Endothelial cell of umbilical vein (primary cell): ENCODE data around the gene AVPR2. TPM values are rescaled to one million over a fixed set of nuclear protein-coding genes. Genes with fewer than 3 reads are reported as not detected.

Experiments
- BruUV-seq: library from RNA; stranded (reverse); fragments of 400-500 nt; replicated peaks from 2 replicates; lab custom pipeline; 2021; lab: Mats Ljungman, UMichigan
- CTCF ChIA-PET: fragments of 300-600, 350-600 bp; sonication (Branson Sonifier 250); formaldehyde crosslinking; loops from one replicate; lab custom pipeline; 2021; ENCODE audit warnings: antibody characterized with exemption, inconsistent platforms; lab: Charles Lee
- POLR2A ChIA-PET: fragments of 300-600, 350-600 bp; sonication (Branson Sonifier 250); formaldehyde crosslinking; loops from one replicate; lab custom pipeline; 2021; ENCODE audit warnings: antibody characterized with exemption, inconsistent platforms; lab: Charles Lee
- DNase-seq: peaks from one replicate; pipeline ENCODE4 v3.0.0-alpha.2; 2011; ENCODE audit warnings: low read depth, low spot score
- FAIRE-seq: peaks from 2 replicates; lab custom pipeline; 2011; peaks lifted over from hg19 to GRCh38; lab: Jason Lieb, UNC
- H2AFZ ChIP-seq: 2 replicates; pipeline ENCODE4 v1.6.0; 2012; ENCODE audit warnings: low read depth, low read length, control low read depth, inconsistent platforms
- H3K27ac ChIP-seq: 2 replicates; pipeline ENCODE4 v1.5.1; 2011; ENCODE audit warnings: low read depth, mild to moderate bottlenecking, control low read depth, low read length, moderate library complexity; ENCODE audit not compliant: insufficient read depth
- H3K27me3 ChIP-seq, 2 experiments: 2 replicates each; pipeline versions ENCODE4 v1.6.0 to v1.6.1; 2011; ENCODE audit warnings: low read length in 2 of 2, mixed read lengths in 1 of 2; ENCODE audit not compliant: control insufficient read depth in 2 of 2, insufficient read depth in 2 of 2
- H3K36me3 ChIP-seq, 2 experiments: 2 replicates in 1 of 2; 3 replicates in 1 of 2; pipeline ENCODE4 v1.5.1; 2011; ENCODE audit warnings: low read length in 2 of 2, mild to moderate bottlenecking in 1 of 2, moderate library complexity in 1 of 2; ENCODE audit not compliant: control insufficient read depth in 2 of 2, insufficient read depth in 2 of 2; ENCODE audit errors: extremely low read depth in 1 of 2
- H3K4me1 ChIP-seq: 3 replicates; pipeline ENCODE4 v1.5.1; 2011; ENCODE audit warnings: mild to moderate bottlenecking, low read length; ENCODE audit not compliant: control insufficient read depth, insufficient read depth; ENCODE audit errors: extremely low read depth
- H3K4me2 ChIP-seq: 2 replicates; pipeline ENCODE4 v1.6.1; 2011; ENCODE audit warnings: low read length, control low read depth, mixed read lengths; ENCODE audit not compliant: insufficient read depth
- H3K4me3 ChIP-seq, 3 experiments: fragments of 200-600 bp in 1 of 3; sonication (generic), shearing (Covaris generic) in 1 of 3; replicated peaks in 1 of 3; 2 replicates each; pipeline ENCODE4 v1.5.1; 2011 to 2016; ENCODE audit warnings: control low read depth in 3 of 3, low read length in 3 of 3, mild to moderate bottlenecking in 2 of 3, inconsistent platforms in 1 of 3, low read depth in 1 of 3, moderate library complexity in 1 of 3; ENCODE audit not compliant: insufficient read depth in 1 of 3
- H3K79me2 ChIP-seq: 2 replicates; pipeline ENCODE4 v1.6.0; 2012; ENCODE audit warnings: low read length, inconsistent platforms; ENCODE audit not compliant: control insufficient read depth, insufficient read depth
- H3K9ac ChIP-seq: replicated peaks from 2 replicates; pipeline ENCODE3; 2011; ENCODE audit warnings: low read length, control low read depth; ENCODE audit not compliant: insufficient read depth; ENCODE audit errors: extremely low read depth
- H3K9me1 ChIP-seq: replicated peaks from 3 replicates; pipeline ENCODE4 v1.6.0; 2011; ENCODE audit warnings: mild to moderate bottlenecking, low read length; ENCODE audit not compliant: control insufficient read depth, insufficient read depth; ENCODE audit errors: extremely low read depth
- H3K9me3 ChIP-seq: replicated peaks from 2 replicates; pipeline ENCODE4 v1.5.1; 2012; ENCODE audit warnings: low read length, inconsistent platforms; ENCODE audit not compliant: control insufficient read depth, insufficient read depth
- H4K20me1 ChIP-seq: replicated peaks from 2 replicates; pipeline ENCODE3; 2011; ENCODE audit warnings: mild to moderate bottlenecking, low read length; ENCODE audit not compliant: control insufficient read depth, insufficient read depth; ENCODE audit errors: extremely low read depth
- CTCF ChIP-seq, 2 donors: IDR thresholded peaks; 1 replicate in 1 of 2; 2 replicates in 1 of 2; pipeline ENCODE4 v1.5.1; 2011; ENCODE audit warnings: low read length in 2 of 2, mild to moderate bottlenecking in 2 of 2, moderate library complexity in 2 of 2, control low read depth in 1 of 2, inconsistent platforms in 1 of 2, low read depth in 1 of 2; ENCODE audit not compliant: insufficient read depth in 1 of 2; ENCODE audit errors: extremely low read depth in 1 of 2
- EZH2 ChIP-seq: IDR thresholded peaks from 2 replicates; pipeline ENCODE4 v1.6.1; 2012; ENCODE audit warnings: borderline replicate concordance, low read depth, mild to moderate bottlenecking, moderate library complexity, low read length, inconsistent platforms; ENCODE audit not compliant: severe bottlenecking
- FOS ChIP-seq: IDR thresholded peaks from 2 replicates; pipeline ENCODE4 v1.6.1; 2011; ENCODE audit warnings: mild to moderate bottlenecking, low read length, moderate library complexity, borderline replicate concordance; ENCODE audit not compliant: insufficient read depth
- GATA2 ChIP-seq: IDR thresholded peaks from 2 replicates; pipeline ENCODE4 v1.7.0; 2011; ENCODE audit warnings: low read depth, mild to moderate bottlenecking, moderate library complexity, mixed read lengths, low read length; ENCODE audit not compliant: insufficient read length, insufficient read depth
- JUN ChIP-seq: IDR thresholded peaks from 2 replicates; pipeline ENCODE4 v1.6.1; 2011; ENCODE audit warnings: borderline replicate concordance, low read depth; ENCODE audit not compliant: insufficient read length, insufficient read depth
- MAX ChIP-seq: IDR thresholded peaks from 2 replicates; pipeline ENCODE4 v1.6.1; 2011; ENCODE audit not compliant: insufficient read depth, insufficient read length
- MYC ChIP-seq: IDR thresholded peaks from one replicate; pipeline ENCODE4 v1.6.1; 2011; ENCODE audit warnings: mild to moderate bottlenecking, low read depth, low read length
- POLR2A ChIP-seq: IDR thresholded peaks from 2 replicates; pipeline ENCODE4 v1.6.1; 2012; ENCODE audit warnings: low read depth, mild to moderate bottlenecking, control low read depth, low read length
- POLR2AphosphoS5 ChIP-seq: IDR thresholded peaks from 2 replicates; pipeline ENCODE4 v1.6.1; 2012; ENCODE audit warnings: low read depth, mild to moderate bottlenecking, control low read depth, low read length, moderate library complexity; ENCODE audit not compliant: insufficient read depth
- dilution Hi-C: fragments of 300-500 bp; cut with MboI; formaldehyde crosslinking; loops from one replicate; pipeline ENCODE4 v1.15.0; 2019; ENCODE audit warnings: low sequenced_read_pairs; ENCODE audit not compliant: extremely low pct_ligation_motif_present
- intact Hi-C: fragments of 100-400 bp; cut with micrococcal nuclease; formaldehyde crosslinking; loops from one replicate; pipeline ENCODE4 v1.10.0; 2022
- polyA plus RNA-seq, 4 experiments: library from polyadenylated mRNA; depleted of rRNA in 3 of 4; stranded (reverse) in 3 of 4; unstranded in 1 of 4; fragments of >200 nt; gene quantifications; 2 replicates each; pipeline versions ENCODE4 v1.2.1 to v1.2.3, GENCODE V29; 2011 to 2012; ENCODE audit warnings: missing spikeins in 1 of 4
- total RNA-seq: library from RNA; stranded (reverse); gene quantifications from 2 replicates; pipeline ENCODE4 v1.2.3, GENCODE V29; 2021

Gene AVPR2
- total and polyA plus RNA-seq, 2 donors (not counting 3 experiments of a cell fraction or from before 2014, with no cell fraction given), result not detected

- ChIA-PET POLR2A (no interaction called here), CTCF (interaction anchor here (1.2 kb wide), 1 partner anchor 37 kb away, joined by 3 read pairs; no protein-coding TSS in a partner anchor)
- Histone ChIP-seq H3K4me3 (no peak overlapping the region), H3K79me2 (no peaks in the 10 kb centered on the region), H3K27ac (no peak overlapping the region), H3K9me3 (no peaks in the 10 kb centered on the region), H2AFZ (no peak overlapping the region), H3K36me3 (no peaks in the 10 kb centered on the region), H3K27me3 (no peaks in the 10 kb centered on the region), H3K4me1 (no peaks in the 10 kb centered on the region), H3K9me1 (no peaks in the 10 kb centered on the region), H3K4me2 (no peak overlapping the region), H3K9ac (no peak overlapping the region), H4K20me1 (no peaks in the 10 kb centered on the region)
- TF ChIP-seq POLR2AphosphoS5 (no peak), CTCF (IDR thresholded peaks at IDR 0.05; ENCODE audit: extremely low read depth in 1 of 2, insufficient read depth in 1 of 2, low read depth in 1 of 2, low read length in 2 of 2) (no peak), MYC (no peak), FOS (no peak), JUN (no peak), EZH2 (no peak), GATA2 (no peak), MAX (no peak), POLR2A (no peak)
- no peak for FAIRE-seq
- intact Hi-C loops, result no loop called here
- dilution Hi-C loops, result no loop called here
- no TSS peak for BruUV-seq
- DNase-seq, result no peak
These were observed 5.5 kb downstream of the AVPR2 start for GRCh38 chrX:153909980-153910360.
